GOT3 (cell line): ENCODE results near the gene TPM3.
"Not testable (repeated sequence)": the region's sequence is repeated elsewhere in the genome, so short reads cannot be mapped to it uniquely, and the experiment has no call there.

Experiments
- DNase-seq: peaks from one replicate; lab custom pipeline; 2025; ENCODE audit warnings: mixed read lengths; lab: John Stamatoyannopoulos, UW

Gene TPM3

GRCh38 chr1:154166207-154166606, 25.7 kb downstream of the TPM3 start:
- no peak for DNase-seq

GRCh38 chr1:154159554-154159953, 32.3 kb downstream of the TPM3 start:
- no peak for DNase-seq

GRCh38 chr1:154158307-154159125, 33.4 kb downstream of the TPM3 start:
- no peak for DNase-seq

GRCh38 chr1:154157520-154158306, 34.2 kb downstream of the TPM3 start:
- no peak for DNase-seq

- no peak for DNase-seq
Measured at GRCh38 chr1:154155251-154155650, 36.6 kb downstream of the TPM3 start.

GRCh38 chr1:154154534-154155191, 37.2 kb downstream of the TPM3 start, which contains the start of gene NUP210L:
Gene NUP210L (minus strand): TSS chr1:154155073.
- DNase-seq: no peak

- no peak for DNase-seq
Measured at GRCh38 chr1:154154053-154154452, 37.8 kb downstream of the TPM3 start.

- no peak for DNase-seq
Measured at GRCh38 chr1:154151311-154151710, 40.6 kb downstream of the TPM3 start.

- no peak for DNase-seq
Measured at GRCh38 chr1:154148807-154149206, 43.1 kb downstream of the TPM3 start.

GRCh38 chr1:154147505-154147904, 44.4 kb downstream of the TPM3 start:
- DNase-seq: not testable (repeated sequence)

- DNase-seq: no peak
Measured at GRCh38 chr1:154145986-154146385, 45.9 kb downstream of the TPM3 start.

GRCh38 chr1:154142358-154142757, 49.5 kb downstream of the TPM3 start:
- DNase-seq: no peak

GRCh38 chr1:154141240-154141639, 50.7 kb downstream of the TPM3 start:
- DNase-seq: no peak

- DNase-seq: no peak
Measured at GRCh38 chr1:154137888-154138287, 54.0 kb downstream of the TPM3 start.

GRCh38 chr1:154133256-154133655, 58.6 kb downstream of the TPM3 start:
- no peak for DNase-seq

- DNase-seq: no peak
Measured at GRCh38 chr1:154129391-154129970, 62.4 kb downstream of the TPM3 start.

- not testable (repeated sequence) for DNase-seq
Measured at GRCh38 chr1:154123205-154123604, 68.7 kb downstream of the TPM3 start.

GRCh38 chr1:154117642-154118041, 74.3 kb downstream of the TPM3 start:
- no peak for DNase-seq

GRCh38 chr1:154115180-154115579, 76.7 kb downstream of the TPM3 start:
- no peak for DNase-seq
